AG09319 (cell line): ENCODE data around the gene IP6K3.

ENCODE experiments used
- DNase-seq: peaks from one replicate; pipeline ENCODE4 v3.0.0-alpha.2; 2010; ENCODE audit warnings: low read depth; ENCODE audit errors: extremely low read depth
- CTCF ChIP-seq: IDR thresholded peaks from 2 replicates; pipeline ENCODE4 v1.5.1; 2011; ENCODE audit warnings: low read depth, mild to moderate bottlenecking, inconsistent platforms, low read length, moderate library complexity

IP6K3 gene

GRCh38 chr6:33702345-33702977 lies 44.2 kb downstream of the IP6K3 start:
- peak; percentile 73 for TF ChIP-seq CTCF
- DNase-seq, result no peak

DNA sequence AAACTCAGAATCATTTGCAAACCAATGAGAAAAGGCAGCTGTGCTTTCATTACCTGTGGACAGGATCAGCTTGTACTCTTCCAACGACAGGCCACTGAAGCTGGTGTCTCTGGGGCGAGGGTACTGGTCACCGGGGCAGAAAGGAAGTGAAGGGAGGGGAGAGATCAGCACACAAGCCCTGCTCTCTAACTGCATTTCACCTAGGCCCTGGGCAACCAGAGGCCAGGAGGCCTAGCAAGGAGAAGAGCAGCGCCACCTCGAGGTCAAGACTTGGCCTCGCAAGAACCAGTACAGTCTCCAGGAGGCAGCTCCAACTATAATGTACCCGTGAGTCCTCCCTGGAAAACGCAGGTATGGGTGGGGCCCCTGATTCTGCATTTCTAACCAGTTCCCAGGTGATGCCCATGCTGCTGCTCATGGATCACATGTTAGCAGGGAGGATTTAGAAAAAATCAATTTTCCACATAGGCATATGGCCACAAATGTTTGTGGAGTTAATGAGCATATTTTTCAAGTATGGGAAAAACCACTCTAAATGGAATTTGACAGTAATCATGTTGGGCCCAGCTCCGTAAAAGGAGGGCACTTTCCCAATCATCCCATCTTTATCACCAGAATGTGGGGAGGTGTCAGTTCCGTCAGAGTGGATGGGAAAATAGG lies 46.2 kb downstream of the IP6K3 start:
- TF ChIP-seq CTCF, result peak; percentile 80
- no peak for DNase-seq

DNA sequence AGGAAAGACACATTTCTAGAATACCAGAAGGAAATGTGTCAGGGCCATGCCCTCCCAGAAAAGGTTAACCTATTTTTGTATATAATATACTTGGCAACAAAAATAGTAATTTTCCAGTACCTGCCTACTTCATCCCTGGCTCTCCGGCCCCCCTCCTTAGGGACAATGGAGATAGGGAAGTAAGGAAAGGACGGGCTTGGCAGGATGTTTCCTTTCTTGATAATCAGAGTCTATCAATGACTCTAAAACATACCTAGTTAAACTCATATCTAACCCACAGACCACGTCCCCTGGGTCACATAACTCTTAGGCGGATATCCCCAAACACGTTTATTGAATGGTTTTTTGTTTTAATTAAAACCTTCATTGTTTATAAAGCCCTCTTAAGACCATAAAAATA lies 47.0 kb downstream of the IP6K3 start:
- DNase-seq, result no peak
- TF ChIP-seq CTCF, result no peak

- no peak for DNase-seq
- no peak for TF ChIP-seq CTCF
These were observed 47.6 kb downstream of the IP6K3 start for GRCh38 chr6:33699131-33699530.

- no peak for DNase-seq
- TF ChIP-seq CTCF, result no peak
These were observed 48.2 kb downstream of the IP6K3 start for GRCh38 chr6:33698494-33698893.

DNA sequence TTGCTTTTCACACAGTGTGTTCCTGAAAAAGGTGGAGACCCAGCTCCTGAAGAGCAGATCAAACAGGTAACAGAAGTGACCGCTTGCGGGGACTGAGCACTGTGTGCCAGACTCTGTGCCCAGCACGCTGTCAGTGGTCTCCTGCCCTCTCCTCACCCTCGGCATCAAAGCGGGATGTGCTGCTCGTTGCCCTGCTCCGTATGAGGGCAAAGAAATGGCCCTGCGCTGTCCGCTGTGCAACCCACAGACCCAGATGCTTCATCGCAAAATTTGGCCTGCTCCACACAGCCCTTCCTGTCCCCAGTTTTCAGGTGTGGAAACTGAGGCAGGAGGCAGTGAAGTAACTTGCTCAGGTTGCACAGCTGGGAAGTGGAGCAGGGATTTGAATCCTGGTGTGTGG lies 48.9 kb downstream of the IP6K3 start:
- DNase-seq, result no peak
- TF ChIP-seq CTCF, result no peak
